GM18909 (cell line): ENCODE results near the gene WDCP.

Experiments
- ATAC-seq: cut with Tn5 transposase; IDR thresholded peaks from one replicate; pipeline ENCODE4 v1.9.1; 2021; ENCODE audit warnings: mild to moderate bottlenecking; ENCODE audit not compliant: unreplicated experiment, poor library complexity

WDCP gene

GRCh38 chr2:24009680-24010476 lies 37.3 kb downstream of the WDCP start, which contains the start of gene MFSD2B:
Gene MFSD2B, plus strand, starts transcription at chr2:24010085. Its CDS starts 12 bp downstream, at chr2:24010097.
- ATAC-seq = no peak

GRCh38 chr2:24009367-24009679 lies 37.9 kb downstream of the WDCP start:
- ATAC-seq = no peak

- ATAC-seq = no peak
Observed at GRCh38 chr2:24008672-24009366, 38.4 kb downstream of the WDCP start.

- ATAC-seq = no peak
Observed at GRCh38 chr2:24007693-24008092, 39.5 kb downstream of the WDCP start.

- no peak for ATAC-seq
Observed at GRCh38 chr2:23994567-23994966, 52.6 kb downstream of the WDCP start.

GRCh38 chr2:23993736-23994269 lies 53.4 kb downstream of the WDCP start:
- ATAC-seq = no peak

GRCh38 chr2:23992931-23993330 lies 54.3 kb downstream of the WDCP start:
- no peak for ATAC-seq

- no peak for ATAC-seq
Observed at GRCh38 chr2:23988371-23988770, 58.8 kb downstream of the WDCP start.
